Measurements from ENCODE around the gene SH3BP5L.
"Not testable (repeated sequence)": the region's sequence is repeated elsewhere in the genome, so short reads cannot be mapped to it uniquely, and the experiment has no call there.

The SH3BP5L gene

DNA sequence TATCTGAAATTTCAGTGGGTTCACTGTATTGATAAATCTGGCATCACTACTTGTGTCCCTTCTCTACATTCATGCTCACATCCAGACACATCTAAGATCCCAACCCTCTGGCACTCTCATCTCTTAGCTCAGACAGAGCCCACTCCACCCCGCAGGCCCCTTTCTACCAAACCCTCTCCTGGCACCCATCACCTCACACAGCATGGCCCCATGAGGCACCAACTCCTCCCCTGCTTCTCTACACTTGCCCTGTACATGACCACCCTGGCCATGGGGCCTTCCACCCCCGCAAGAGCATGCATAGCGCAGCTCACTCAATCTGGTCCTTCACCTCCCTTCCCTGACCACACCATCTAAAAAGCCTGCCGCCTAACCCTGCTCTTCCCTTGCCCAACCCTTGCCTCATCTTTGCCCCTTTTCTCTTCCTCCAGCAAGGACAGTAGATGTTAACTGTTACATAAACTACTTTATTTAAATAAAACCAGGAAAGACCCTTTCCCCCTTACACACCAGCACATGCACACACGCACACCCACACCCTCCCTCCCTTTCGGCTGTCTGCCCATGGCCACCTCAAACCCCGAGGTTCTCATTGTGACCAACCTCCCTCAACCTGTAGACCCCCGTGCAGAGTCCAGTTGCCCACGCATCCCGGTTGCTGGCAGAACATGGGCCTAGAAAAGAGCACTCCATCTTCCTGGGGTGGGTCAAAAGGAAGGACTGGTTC, 15.6 kb downstream of the SH3BP5L start:
- no peak for DNase-seq (ENCODE audit: low spot score)

DNA sequence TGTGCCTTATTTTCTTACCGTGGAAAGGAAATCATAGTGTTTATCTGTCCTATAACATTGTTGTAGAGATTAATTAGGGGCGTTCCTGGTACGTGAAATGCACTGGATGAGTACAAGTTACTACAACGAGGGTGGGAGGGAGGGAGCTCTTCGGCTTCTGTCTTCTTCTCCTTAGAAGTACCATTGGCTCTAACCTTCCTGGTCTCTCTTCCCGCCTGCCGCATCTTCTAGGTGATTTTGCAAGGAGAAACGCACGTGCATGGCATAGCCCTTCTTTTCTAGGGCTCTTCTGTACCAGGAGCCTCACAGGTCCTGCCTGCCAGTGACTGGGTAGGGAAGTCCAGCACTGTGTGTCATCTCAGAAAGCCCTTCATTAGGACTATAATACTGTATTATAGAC, 16.8 kb downstream of the SH3BP5L start:
- no peak for DNase-seq (ENCODE audit: low spot score)

DNA sequence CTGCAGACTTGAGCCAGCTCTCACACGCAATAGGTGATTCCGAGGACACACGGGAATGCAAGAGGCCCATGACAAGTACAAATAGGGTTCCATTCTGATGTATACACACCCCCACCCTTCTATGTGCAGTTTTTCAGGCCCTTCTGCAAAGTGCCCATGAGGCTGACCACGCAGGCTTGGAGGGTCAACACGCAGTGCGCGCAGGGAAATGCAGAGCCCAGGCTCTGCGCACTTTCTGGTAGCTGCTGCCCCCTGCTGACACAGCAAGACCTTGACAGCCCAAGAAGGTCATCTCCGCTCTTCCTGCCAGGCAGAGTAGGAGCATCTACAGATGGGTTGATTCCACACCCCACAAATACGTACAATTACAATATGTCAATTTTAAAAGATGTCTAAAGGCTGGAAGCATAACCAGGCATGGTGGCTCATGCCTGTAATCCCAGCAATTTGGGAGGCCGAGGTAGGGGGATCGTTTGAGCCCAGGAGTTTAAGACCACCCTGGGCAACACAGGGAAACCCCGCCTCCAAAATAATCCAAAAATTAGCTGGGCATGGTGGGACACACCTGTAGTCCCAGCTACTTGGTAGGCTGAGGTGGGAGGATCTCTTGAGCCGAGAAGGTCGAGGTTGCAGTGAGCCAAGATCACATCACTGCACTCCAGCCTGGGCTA, 18.5 kb downstream of the SH3BP5L start:
- peak; percentile 51 for DNase-seq (ENCODE audit: low spot score)

DNA sequence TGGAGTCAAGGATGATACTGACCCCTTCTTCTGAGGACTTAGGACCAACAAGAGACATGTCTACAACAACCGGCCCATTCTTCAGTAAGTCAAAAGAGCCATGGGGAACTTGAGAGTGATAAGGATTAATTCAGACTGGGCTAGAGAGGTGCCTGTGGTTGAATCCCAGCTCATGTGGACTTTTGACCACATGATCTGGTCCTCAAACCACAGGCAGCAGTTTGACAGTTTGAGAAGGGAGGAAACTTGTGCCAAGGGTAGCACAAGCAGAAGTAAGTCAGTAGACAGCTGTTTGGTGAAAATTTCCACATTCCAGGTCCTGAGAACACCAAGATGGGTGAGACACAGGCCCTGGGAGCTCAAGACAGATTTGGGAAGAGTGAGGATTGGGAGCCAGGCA, 19.8 kb downstream of the SH3BP5L start:
- no peak for DNase-seq (ENCODE audit: low spot score)

DNA sequence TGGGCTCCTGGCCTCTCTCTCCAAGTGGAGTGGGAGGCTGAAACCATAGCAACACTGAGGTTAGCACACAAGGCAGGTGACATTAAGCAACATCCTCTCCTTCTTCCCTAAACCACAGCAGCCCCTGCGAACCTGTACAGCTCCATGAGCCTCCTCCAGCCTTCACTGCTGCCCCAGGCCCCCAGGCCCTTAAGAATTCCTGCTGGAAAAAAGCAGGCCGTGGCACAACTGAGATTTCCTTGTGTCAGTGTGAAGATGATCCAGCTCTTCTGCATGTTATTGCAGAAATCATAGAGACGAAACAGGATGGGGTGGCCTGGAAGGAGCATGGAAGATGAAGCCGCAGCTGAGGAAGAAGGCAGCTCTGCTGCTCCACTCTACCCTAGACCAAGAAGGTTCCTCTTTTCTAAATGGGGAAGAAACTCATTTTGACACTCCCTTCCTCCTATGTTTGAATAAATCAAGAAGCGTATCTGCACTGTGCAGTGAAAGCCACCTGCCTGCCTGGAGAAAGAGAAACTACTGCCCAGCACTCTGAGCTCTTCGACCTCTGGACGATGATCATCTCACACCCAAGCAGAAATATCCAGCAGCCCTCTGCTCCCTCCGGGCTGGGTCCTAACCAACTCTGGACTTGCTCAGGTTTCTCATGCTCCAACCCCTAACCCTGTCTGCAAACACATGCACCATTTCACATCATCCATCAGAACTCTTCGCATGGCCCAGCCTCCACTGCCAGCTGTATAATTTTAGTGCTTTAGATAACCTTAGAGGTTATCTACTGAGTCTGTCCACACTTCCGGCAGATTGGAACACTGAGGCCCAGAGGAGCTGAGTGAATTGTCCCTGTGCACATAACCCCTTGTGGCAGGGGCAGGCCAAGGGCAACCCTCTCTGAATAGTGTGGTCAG, 20.7 kb downstream of the SH3BP5L start:
- no peak for DNase-seq (ENCODE audit: low spot score)

DNA sequence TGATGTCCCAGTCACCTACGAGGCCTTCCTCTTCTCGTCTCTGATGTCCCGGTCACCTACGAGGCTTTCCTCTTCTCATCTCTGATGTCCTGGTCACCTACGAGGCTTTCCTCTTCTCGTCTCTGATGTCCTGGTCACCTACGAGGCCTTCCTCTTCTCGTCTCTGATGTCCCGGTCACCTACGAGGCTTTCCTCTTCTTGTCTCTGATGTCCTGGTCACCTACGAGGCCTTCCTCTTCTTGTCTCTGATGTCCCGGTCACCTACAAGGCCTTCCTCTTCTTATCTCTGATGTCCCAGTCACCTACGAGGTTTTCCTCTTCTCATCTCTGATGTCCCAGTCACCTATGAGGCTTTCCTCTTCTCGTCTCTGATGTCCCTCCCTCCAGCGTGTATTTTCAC, 22.2 kb downstream of the SH3BP5L start:
- DNase-seq (ENCODE audit: low spot score), result not testable (repeated sequence)

DNA sequence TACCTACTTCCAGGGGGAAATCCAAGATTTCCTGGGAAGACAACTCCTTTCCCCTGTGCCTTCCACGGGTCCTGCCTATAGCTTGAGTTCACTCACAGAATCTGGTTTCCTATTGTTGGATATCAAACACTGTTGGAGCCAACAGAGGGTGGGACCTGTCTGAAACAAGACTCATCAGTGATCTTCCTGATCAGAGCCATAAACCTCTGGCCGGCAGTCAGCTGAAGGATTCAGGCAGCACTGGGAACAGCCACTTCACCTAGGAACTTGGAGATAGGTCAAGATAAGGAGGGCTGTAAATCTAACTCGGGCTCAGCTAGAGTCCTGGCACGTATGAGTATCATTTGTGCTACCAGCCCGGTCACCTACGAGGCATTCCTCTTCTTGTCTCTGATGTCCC, 23.3 kb downstream of the SH3BP5L start:
- DNase-seq (ENCODE audit: low spot score), result no peak

DNA sequence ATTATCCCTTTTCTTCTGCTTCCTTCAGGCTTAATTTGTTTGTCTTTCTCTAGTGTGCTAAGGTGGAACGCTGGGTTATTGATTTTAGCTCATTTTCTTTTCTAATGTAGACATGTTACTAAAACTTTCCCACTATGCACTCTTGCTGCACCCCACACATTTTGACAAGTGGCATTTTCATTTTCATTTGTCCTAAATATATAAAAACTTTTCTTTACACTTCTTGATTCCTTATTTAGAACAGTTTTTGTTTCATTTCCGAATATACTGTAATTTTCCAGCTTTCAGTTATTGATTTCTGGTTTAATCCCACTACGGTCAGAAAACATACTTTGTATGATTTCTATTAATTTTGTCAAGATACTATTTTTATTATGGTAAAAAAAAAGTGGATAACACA, 25.3 kb downstream of the SH3BP5L start:
- DNase-seq (ENCODE audit: low spot score), result no peak

DNA sequence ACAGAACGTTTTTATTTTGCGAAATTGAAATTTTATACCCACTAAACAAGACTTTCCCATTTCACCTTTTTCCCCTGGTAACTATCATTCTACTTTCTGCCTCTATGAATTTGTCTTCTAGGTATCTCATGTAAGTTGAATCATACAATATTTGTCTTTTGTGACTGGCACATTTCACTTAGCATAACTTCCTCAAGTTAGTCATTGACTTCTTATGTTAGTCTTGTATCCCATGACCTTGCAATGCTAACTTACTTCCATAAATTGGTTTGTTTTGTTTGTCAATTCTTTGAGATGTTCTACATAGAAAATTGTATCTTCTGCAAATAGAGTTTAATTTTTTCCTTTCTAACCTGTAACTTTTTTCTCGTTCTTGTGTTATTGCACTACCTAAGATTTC, 26.9 kb downstream of the SH3BP5L start:
- DNase-seq (ENCODE audit: low spot score), result no peak

DNA sequence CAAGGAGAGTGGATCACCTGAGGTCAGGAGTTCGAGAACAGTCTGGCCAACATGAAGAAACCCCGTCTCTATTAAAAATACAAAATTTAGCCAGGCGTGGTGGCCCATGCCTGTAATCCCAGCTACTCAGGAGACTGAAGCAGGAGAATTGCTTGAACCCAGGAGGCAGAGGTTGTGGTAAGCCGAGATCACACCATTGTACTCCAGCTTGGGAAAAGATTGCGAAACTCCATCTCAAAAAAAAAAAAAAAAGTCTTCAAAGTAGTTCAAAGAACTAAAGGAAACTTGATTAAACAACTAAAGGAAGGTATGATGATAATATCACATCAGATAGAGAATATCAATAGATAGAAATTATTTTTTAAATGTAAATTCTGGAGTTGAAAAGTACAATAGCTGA, 31.1 kb downstream of the SH3BP5L start:
- not testable (repeated sequence) for DNase-seq (ENCODE audit: low spot score)

DNA sequence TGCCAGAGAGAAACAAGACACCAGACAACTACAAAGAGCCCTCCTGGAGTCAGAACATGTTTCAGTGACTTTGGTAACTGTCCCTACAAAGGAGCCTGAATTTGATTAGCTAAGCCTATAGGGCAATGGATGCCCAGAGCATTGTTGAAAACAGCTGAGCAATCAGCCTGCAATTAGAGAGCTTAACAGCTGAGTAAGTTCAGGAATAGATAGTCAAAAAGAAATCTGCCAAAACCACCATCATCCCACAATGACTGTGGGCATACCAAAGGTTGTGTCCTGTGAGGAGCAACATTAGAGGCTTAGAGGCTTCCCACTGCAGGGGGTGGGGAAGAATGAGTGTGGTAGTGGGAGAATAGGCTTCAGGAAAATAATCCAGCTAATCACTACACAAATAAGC, 32.1 kb downstream of the SH3BP5L start:
- DNase-seq (ENCODE audit: low spot score), result no peak

DNA sequence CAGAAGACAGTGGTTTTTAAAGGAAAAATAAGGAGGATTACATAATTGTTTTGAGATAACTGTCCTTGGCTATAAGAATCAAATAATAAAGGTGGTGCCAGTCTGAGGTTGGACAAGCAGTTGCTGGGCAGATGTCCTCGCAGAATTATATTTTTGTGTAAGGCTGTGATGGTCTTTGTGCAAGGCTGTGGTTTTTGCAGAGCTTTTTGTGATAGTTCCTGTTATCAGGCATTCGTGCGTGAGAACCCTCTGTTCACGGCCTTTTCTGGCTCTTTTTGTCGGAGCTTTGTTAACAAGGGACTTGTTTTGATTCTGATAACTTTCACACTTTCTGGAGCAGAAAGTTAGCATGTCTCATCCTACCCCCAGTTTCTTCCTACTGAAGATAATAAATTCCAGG, 33.4 kb downstream of the SH3BP5L start:
- DNase-seq (ENCODE audit: low spot score), result no peak

DNA sequence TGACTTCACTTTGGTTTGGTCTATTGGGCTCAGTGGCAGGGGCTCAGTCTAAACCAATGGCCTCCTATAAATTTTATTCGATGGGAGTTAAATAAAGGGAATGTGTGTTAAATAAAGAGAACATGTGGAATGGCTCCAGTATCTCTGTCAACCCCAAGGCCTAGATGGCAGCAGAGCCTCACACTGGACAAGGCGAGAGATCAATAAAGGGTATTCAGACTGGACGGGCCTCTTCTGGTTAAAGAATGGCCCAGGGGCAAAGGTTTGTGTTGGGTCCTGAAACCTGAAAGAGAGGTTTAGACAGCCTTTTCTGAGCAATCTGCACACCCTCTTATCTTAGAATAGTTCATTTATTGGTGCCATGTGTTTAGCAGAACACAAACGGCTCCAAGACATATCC, 34.7 kb downstream of the SH3BP5L start:
- DNase-seq (ENCODE audit: low spot score), result no peak

DNA sequence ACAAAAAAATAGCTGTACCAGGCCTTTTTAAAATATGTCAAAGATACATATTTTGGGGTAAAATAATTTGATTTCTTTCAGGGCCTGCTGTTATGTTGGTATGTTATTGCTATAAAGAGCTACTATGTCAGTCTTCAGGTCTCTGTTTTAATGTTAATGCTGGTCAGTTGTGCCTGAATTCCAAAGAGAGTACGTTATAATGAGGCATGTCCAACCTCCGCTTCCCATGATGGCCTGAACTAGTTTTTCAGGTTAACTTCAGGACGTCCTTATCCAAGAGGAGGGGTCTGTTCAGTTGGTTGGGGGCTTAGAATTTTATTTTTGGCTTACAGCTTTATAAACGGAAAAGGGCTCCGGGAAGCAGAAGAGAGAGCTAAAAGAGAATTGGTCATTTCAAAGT, 35.3 kb downstream of the SH3BP5L start:
- DNase-seq (ENCODE audit: low spot score), result no peak

DNA sequence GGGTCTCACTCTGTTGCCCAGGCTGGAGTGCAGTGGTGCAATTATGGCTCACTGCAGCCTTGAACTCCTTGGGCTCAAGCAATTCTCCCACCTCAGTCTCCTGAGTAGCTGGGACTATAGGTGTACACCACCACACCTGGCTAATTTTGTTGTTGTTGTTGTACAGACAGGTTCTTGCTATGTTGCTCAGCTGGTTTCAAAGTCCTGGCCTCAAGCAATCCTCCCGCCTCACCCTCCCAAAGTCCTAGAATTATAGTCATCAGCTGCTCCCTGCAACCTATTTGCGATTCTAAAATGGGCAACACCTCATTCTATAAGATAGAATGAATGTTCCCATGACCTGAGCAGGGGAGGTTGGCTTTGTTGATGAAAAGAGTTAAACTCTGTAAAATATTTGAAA, 36.4 kb downstream of the SH3BP5L start:
- not testable (repeated sequence) for DNase-seq (ENCODE audit: low spot score)

DNA sequence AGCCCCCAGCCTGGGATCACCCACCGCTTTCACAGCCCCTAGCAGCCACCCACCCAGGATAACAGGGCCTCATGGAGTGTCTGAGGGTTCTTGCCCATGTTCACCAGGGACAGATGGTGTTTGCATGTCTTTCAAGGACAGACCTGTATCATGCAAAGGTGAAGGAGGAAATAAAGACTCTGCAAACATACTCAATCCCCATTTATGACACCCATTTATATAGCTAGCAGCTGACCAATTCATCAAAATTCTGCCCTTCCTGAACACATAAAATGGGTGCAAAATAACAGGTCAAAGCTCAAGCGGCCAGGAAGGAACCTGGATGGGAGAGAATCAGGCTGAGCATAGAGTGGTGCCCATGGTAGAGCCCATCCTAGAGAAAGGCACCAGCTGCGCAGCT, 37.4 kb downstream of the SH3BP5L start:
- no peak for DNase-seq (ENCODE audit: low spot score)

DNA sequence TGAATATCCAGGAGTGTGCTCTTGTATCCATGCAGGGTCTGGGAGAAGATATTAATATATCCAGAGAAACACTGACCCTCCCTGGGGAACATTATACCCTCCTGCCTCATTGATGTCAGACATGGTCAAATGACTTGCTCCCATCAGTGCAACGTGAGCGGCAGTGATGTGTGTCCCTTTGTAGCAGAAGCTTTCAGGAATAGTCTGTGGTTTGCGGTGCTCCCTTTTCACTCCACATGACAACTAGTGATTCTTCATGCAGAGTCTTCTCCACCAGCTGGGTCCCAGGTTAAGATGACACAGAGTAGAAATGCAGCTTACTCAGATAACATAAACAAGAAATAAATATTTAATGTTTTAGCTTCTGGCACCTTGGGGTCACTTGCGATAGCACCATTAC, 38.3 kb downstream of the SH3BP5L start:
- DNase-seq (ENCODE audit: low spot score), result no peak

DNA sequence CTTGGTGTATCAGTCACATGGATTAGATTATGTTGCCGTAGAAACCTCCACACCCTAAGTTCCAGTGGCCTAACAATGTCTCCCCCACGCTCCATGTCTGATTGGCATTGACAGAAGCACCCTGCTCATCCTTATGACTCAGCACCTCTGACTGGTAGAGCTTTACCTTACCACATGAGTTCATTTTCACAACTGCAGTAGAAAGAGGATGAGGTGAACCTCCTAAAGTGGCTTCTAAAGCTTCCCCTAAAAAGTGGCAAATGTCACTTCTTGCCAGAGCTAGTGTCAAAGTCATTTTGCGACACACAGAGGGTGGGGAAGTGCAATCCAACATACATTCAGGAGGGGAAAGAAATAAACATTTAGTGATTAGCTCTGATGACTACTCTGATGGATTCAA, 39.6 kb downstream of the SH3BP5L start:
- DNase-seq (ENCODE audit: low spot score), result no peak

DNA sequence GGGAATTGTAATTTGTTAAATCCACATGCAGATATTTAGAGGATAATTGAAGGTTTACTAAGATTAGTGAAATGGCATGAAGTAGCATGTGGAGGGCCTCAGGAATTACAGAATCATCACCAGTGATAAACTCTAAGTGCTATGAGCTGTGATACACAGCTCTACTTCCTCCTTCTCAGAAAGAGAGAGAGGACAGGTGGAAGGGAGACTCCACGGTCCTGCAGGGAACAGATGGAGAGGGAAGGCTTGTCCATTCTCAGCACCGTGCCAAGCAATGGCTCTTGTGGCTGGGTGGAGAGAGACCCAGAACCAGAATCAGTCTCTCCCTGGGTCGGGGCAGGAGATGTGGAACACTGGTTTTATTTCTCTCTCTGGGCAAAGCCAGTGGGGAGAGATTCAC, 42.3 kb downstream of the SH3BP5L start:
- no peak for DNase-seq (ENCODE audit: low spot score)

DNA sequence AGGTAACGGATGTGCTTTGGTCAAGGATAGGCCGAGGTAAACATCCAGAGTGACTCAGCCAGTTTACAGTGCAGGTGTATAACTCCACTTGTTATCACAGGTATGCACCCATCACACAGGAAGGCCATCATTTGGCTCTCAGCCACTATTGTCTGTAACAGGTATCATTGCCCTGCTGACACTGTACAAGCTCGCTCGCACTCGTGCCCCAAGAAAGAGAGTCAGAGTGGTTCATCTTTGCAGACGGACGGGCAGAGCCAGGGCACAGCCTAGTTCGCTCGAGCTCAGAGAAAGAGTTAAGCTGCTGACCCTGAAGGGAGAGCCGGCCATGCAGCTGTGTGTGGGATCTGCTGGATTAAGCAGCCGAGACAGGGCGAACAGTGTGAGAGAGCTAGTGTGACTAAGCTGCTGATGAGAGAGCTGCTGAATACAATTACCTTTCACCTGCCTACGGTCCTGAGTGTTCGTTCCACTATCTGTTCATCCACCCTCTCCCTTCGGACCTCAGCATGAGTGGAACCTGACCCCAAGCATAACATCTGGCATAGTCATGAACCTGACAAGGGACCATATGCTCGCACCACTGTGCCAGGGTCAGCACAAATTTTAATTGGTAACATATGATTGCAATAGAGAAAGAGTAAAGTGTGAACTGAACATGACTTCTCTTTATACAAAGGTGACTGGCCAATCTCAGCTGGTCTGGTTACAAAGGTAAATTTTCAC, 43.1 kb downstream of the SH3BP5L start:
- no peak for DNase-seq (ENCODE audit: low spot score)

DNA sequence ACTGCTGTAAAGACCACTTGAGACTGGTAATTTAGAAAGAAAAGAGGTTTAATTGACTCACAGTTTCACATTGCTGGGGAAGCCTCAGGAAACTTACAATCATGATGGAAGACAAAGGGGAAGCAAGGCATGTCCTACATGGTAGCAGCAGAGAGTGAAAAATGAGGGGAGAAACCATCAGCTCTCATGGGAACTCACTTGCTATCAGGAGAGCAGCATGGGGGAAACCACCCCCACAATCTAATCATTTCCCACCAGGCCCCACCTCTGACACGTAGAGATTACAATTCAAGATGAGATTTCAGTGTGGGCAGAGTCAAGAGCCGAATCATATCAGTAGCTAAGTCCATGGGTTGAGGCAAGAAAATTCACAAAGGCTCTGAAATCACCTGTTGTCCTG, 46.4 kb downstream of the SH3BP5L start:
- no peak for DNase-seq (ENCODE audit: low spot score)

DNA sequence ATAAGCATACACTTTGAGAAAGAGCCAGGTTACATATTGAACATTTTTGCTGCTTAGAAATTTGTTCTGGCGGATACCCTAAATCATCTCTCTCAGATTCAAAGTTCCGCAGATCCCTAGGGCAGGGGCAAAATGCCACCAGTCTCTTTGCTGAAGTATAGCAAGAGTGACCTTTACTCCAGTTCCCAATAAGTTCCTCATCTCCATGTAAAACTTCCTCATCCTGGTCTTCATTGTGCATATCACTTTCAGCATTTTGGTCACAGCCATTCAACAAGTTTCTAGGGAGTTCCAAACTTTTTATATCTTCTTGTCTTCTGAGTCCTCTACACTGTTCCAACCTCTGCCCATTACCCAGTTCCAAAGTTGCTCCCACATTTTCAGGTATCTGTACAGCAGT, 46.8 kb downstream of the SH3BP5L start:
- DNase-seq (ENCODE audit: low spot score), result no peak

Data from hematopoietic multipotent progenitor cell treated with erythropoietin and hydrocortisone succinate and interleukin-3 and kit ligand, for 17 days (in vitro differentiated cells).